HepG2 (cell line): ENCODE data around the gene SAP130. TPM values are rescaled to one million over a fixed set of nuclear protein-coding genes. Genes with fewer than 3 reads are reported as not detected.

Source experiments
- ARNT ChIP-seq: fragments of 450-650 bp; IDR thresholded peaks from 2 replicates; pipeline ENCODE4 v1.6.1; 2017
- BATF2 ChIP-seq: sonication (generic); formaldehyde crosslinking; IDR thresholded peaks from 2 replicates; pipeline ENCODE4 v1.8.0; 2022; ENCODE audit warnings: mild to moderate bottlenecking, missing genetic modification reagents, moderate library complexity
- EHMT2 ChIP-seq: fragments of 200-600 bp; sonication (generic); IDR thresholded peaks from 2 replicates; pipeline ENCODE4 v1.7.0; 2017; ENCODE audit warnings: antibody characterized with exemption, low read depth, low read length, borderline replicate concordance
- HNF1A ChIP-seq, 2 experiments: sonication (generic) in 1 of 2; formaldehyde crosslinking in 1 of 2; IDR thresholded peaks; 2 replicates each; pipeline versions ENCODE4 v1.4.0 to v1.6.1; 2016 to 2020; ENCODE audit warnings: borderline replicate concordance in 1 of 2, low read depth in 1 of 2, mild to moderate bottlenecking in 1 of 2, missing genetic modification reagents in 1 of 2
- HNRNPUL1 ChIP-seq: fragments of 200-400 bp; formaldehyde crosslinking; IDR thresholded peaks from 2 replicates; pipeline ENCODE4 v1.6.1; 2017; ENCODE audit warnings: low read depth, mild to moderate bottlenecking, low read length, moderate library complexity
- MXI1 ChIP-seq: IDR thresholded peaks from 3 replicates; pipeline ENCODE4 v1.6.1; 2012; ENCODE audit warnings: low read depth, low read length, inconsistent platforms, borderline replicate concordance
- NR2C2 ChIP-seq: sonication (generic); formaldehyde crosslinking; IDR thresholded peaks from 2 replicates; pipeline ENCODE4 v1.4.0; 2020; ENCODE audit warnings: missing genetic modification reagents, mild to moderate bottlenecking, moderate library complexity, borderline replicate concordance
- PLSCR1 ChIP-seq: sonication (generic); formaldehyde crosslinking; IDR thresholded peaks from 2 replicates; pipeline ENCODE4 v1.5.0; 2020; ENCODE audit warnings: missing genetic modification reagents, mild to moderate bottlenecking, borderline replicate concordance
- PRDM15 ChIP-seq: sonication (generic); formaldehyde crosslinking; IDR thresholded peaks from 2 replicates; pipeline ENCODE4 v1.4.0; 2020; ENCODE audit warnings: missing genetic modification reagents
- ZBTB25 ChIP-seq: IDR thresholded peaks from 2 replicates; pipeline ENCODE4 v1.6.1; 2018; ENCODE audit warnings: missing genetic modification reagents
- ZBTB3 ChIP-seq: sonication (generic); formaldehyde crosslinking; IDR thresholded peaks from 2 replicates; pipeline ENCODE4 v1.4.0; 2020; ENCODE audit warnings: low read depth, mild to moderate bottlenecking, moderate library complexity, missing genetic modification reagents, borderline replicate concordance
- ZNF33B ChIP-seq: sonication (generic); formaldehyde crosslinking; IDR thresholded peaks from 2 replicates; pipeline ENCODE4 v1.5.1; 2020; ENCODE audit warnings: mild to moderate bottlenecking, missing genetic modification reagents
- ZSCAN31 ChIP-seq: sonication (generic); formaldehyde crosslinking; IDR thresholded peaks from 2 replicates; pipeline ENCODE4 v1.5.0; 2020; ENCODE audit warnings: low read depth, mild to moderate bottlenecking, missing genetic modification reagents
- polyA plus RNA-seq, 8 experiments: library from polyadenylated mRNA; depleted of rRNA in 3 of 8; stranded (reverse) in 7 of 8; unstranded in 1 of 8; fragments of >200 nt; fragmentation: Illumina TruSeq in 4 of 8; extraction: Trizol in 4 of 8; gene quantifications; 2 replicates each; pipeline versions ENCODE4 v1.2.1 to v1.2.3, GENCODE V29; 2011 to 2016; ENCODE audit warnings: low read depth in 4 of 8, missing spikeins in 1 of 8, mixed read lengths in 1 of 8; ENCODE audit not compliant: insufficient read depth in 1 of 8
- total RNA-seq, 5 experiments: library from RNA; depleted of rRNA; stranded (reverse); fragments of >200 nt; fragmentation: Illumina TruSeq; extraction: Trizol; gene quantifications; 2 replicates each; pipeline ENCODE4 v1.2.3, GENCODE V29; 2016; ENCODE audit warnings: low read depth in 1 of 5

SAP130 gene
- total and polyA plus RNA-seq, 2 of the 13 experiments (the other 11 are each of a cell fraction or from before 2014, with no cell fraction given), result 11.1 to 18.6 TPM

- TF ChIP-seq HNF1A (IDR thresholded peaks at IDR 0.05; ENCODE audit: low read depth) (no peak), HNF1A (CRISPR knock-in tag; IDR thresholded peaks at IDR 0.05; ENCODE audit: borderline replicate concordance) (no peak; the same call in 1 of the 2 replicates), NR2C2 (no peak), PLSCR1 (CRISPR knock-in tag) (no peak), ZBTB25 (CRISPR knock-in tag) (no peak), PRDM15 (no peak), ZNF33B (no peak), HNRNPUL1 (no peak), ARNT (no peak), ZSCAN31 (CRISPR knock-in tag) (no peak), EHMT2 (no peak), MXI1 (peak; percentile 8; the same call in 1 of the 3 replicates), ZBTB3 (CRISPR knock-in tag) (no peak), BATF2 (CRISPR knock-in tag) (no peak)
Observed at GRCh38 chr2:127985026-127985734, 42.7 kb downstream of the SAP130 start (continued).
